ENCODE data around the gene PCSK5.

PCSK5 gene

GRCh38 chr9:76377791-76378190 lies 487.3 kb downstream of the PCSK5 start:
- no peak for DNase-seq (ENCODE audit: low read depth in 1 of 2, low spot score in 1 of 2)

- DNase-seq (ENCODE audit: low read depth in 1 of 2, low spot score in 1 of 2), result no peak
These were observed 488.0 kb downstream of the PCSK5 start for GRCh38 chr9:76378367-76379073.

GRCh38 chr9:76379494-76379893 lies 489.0 kb downstream of the PCSK5 start:
- no peak for DNase-seq (ENCODE audit: low read depth in 1 of 2, low spot score in 1 of 2)

GRCh38 chr9:76390656-76391055 lies 500.2 kb downstream of the PCSK5 start:
- no peak for DNase-seq (ENCODE audit: low read depth in 1 of 2, low spot score in 1 of 2)

- DNase-seq (ENCODE audit: low read depth in 1 of 2, low spot score in 1 of 2), result peak; percentile 89 to 96
These were observed 503.9 kb downstream of the PCSK5 start, which contains the start of gene RFK for GRCh38 chr9:76394195-76394959. Gene RFK, minus strand, starts transcription at chr9:76394426. Its CDS starts 255 bp downstream, at chr9:76394171.

GRCh38 chr9:76394960-76395252 lies 504.4 kb downstream of the PCSK5 start:
- DNase-seq (ENCODE audit: low read depth in 1 of 2, low spot score in 1 of 2), result peak; percentile 4 to 29

- no peak for DNase-seq (ENCODE audit: low read depth in 1 of 2, low spot score in 1 of 2)
These were observed 504.9 kb downstream of the PCSK5 start for GRCh38 chr9:76395381-76395780.

GRCh38 chr9:76396144-76396543 lies 505.7 kb downstream of the PCSK5 start:
- DNase-seq (ENCODE audit: low read depth in 1 of 2, low spot score in 1 of 2), result no peak

- no peak for DNase-seq (ENCODE audit: low read depth in 1 of 2, low spot score in 1 of 2)
These were observed 506.1 kb downstream of the PCSK5 start for GRCh38 chr9:76396597-76396996.

- DNase-seq (ENCODE audit: low read depth in 1 of 2, low spot score in 1 of 2), result no peak
These were observed 509.4 kb downstream of the PCSK5 start for GRCh38 chr9:76399856-76400255.

- DNase-seq (ENCODE audit: low read depth in 1 of 2, low spot score in 1 of 2), result no peak
These were observed 510.1 kb downstream of the PCSK5 start for GRCh38 chr9:76400534-76401096.

GRCh38 chr9:76401176-76401575 lies 510.7 kb downstream of the PCSK5 start:
- no peak for DNase-seq (ENCODE audit: low read depth in 1 of 2, low spot score in 1 of 2)

GRCh38 chr9:76401580-76402354 lies 511.3 kb downstream of the PCSK5 start:
- DNase-seq (ENCODE audit: low read depth in 1 of 2, low spot score in 1 of 2), result no peak

GRCh38 chr9:76403352-76403751 lies 512.9 kb downstream of the PCSK5 start:
- no peak for DNase-seq (ENCODE audit: low read depth in 1 of 2, low spot score in 1 of 2)

- DNase-seq (ENCODE audit: low read depth in 1 of 2, low spot score in 1 of 2), result no peak
These were observed 513.9 kb downstream of the PCSK5 start for GRCh38 chr9:76404401-76404800.

GRCh38 chr9:76405340-76405739 lies 514.9 kb downstream of the PCSK5 start:
- no peak for DNase-seq (ENCODE audit: low read depth in 1 of 2, low spot score in 1 of 2)

GRCh38 chr9:76405868-76406267 lies 515.4 kb downstream of the PCSK5 start:
- no peak for DNase-seq (ENCODE audit: low read depth in 1 of 2, low spot score in 1 of 2)
